Adrenal gland (tissue), 5 donors: ENCODE results near the gene EFNB1.

Experiments used
- CTCF ChIP-seq, 6 experiments: fragments of 450-650 bp in 4 of 6; fragments of 200-600 bp in 2 of 6; sonication (generic) in 1 of 6; IDR thresholded peaks; 1 replicate in 5 of 6; 2 replicates in 1 of 6; pipeline versions ENCODE4 v1.5.1 to v1.8.0; 2016 to 2021; ENCODE audit warnings: antibody characterized with exemption in 6 of 6, mild to moderate bottlenecking in 2 of 6, moderate library complexity in 1 of 6
- POLR2A ChIP-seq, 2 donors: fragments of 450-650 bp; IDR thresholded peaks; one replicate each; pipeline ENCODE4 v1.6.1; 2017; ENCODE audit warnings: antibody characterized with exemption in 2 of 2, mild to moderate bottlenecking in 2 of 2, moderate library complexity in 1 of 2
- donor health status: DM: no; HTN: no; CAD: no.

- TF ChIP-seq CTCF (IDR thresholded peaks at IDR 0.05) (no peak), POLR2A (IDR thresholded peaks at IDR 0.05) (no peak)
These were observed 15.2 kb downstream of the EFNB1 start for GRCh38 chrX:68843992-68844391.
